ENCODE data around the gene MYO18A.

DNA sequence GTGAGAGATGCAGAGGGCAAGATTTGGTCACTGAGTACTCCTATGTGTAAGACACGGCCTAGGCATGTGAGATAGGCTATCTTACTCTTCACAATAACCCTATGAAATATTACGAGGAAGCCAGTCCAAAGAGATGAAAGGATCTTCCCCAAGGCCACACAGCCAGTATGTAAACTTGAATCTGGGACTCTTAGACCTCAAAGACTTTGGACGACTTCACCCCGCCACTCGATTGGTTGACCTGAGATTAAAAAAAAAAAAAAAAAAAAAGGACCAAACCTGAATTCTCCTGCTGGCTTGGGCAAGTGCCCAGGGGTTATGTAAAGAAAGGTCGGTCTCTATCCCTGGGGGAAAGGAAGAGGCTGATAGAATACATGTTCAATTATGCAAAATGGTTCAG lies 104.1 kb downstream of the MYO18A start:
- no peak for TF ChIP-seq FOXP2 (optimal IDR thresholded peaks at IDR 0.05; ENCODE audit: borderline replicate concordance, extremely low read depth, extremely low read length, insufficient read depth)
- no peak for TF ChIP-seq POLR2AphosphoS5 (IDR thresholded peaks at IDR 0.05; ENCODE audit: low read depth, low read length)
